ENCODE data around the gene PSD2. TPM values are rescaled to one million over a fixed set of nuclear protein-coding genes. Genes with fewer than 3 reads are reported as not detected.

The PSD2 gene
- total and polyA plus RNA-seq, 10 of the 15 experiments (the other 5 are each of a cell fraction or from before 2014, with no cell fraction given): 0.02 to 0.14 (median 0.03) TPM; not detected in 5

DNA sequence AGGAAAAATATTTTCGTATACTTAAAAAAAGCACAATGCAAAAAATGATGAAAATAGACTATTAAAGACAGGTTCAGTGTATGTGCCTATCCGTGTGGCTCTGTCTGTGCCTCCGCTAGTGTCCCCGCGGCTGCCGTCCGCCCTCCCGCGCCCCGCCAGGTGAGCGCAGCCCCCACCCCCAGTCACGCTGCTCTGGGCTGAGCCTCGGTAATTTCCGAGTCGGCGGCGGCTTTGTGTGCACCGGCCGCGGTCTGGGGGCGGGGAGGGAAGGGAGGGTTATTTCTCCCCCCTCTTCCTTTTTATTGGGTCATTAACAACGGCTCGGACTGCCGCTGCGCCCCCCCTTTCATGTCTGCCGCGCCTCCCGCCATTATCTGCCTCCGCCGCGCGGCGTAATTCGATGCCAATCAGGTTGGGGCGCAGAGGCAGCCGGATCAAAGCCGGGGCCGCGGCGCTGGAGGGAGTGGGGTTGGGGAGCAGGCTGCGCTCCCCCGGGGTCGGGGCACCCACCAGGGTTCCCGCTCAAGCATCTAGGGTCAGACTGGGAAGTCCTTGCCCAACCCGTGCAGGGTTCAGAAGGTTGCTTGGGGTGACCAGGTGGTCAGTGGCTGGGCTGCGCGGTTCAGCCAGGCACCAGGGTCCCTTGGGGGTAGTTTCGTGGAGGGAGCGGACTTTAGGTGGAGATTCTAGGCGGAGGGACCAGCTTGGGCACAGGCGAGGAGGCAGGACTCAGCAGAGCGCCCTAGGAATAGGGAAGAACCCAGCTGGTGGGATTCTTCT is 39.5 kb upstream of the PSD2 start:
- peaks cover 4 to 13% of the 10 kb centered on the region in 2 experiments; a peak in 3 of 4 replicates for H3K27me3 ChIP-seq (replicated peaks in 1 of 2; ENCODE audit: control insufficient read depth in 2 of 2, insufficient read depth in 2 of 2, low read length in 1 of 2)
- ATAC-seq (peak; percentile 80), FAIRE-seq (no peak), DNase-seq (ENCODE audit: low read depth, low spot score) (no peak)
- ChIA-PET CTCF (interaction anchor here (1.2 to 5.2 kb wide), 6 partner anchors 10 to 122 kb away, joined by 3 to 41 read pairs (median 10); no protein-coding TSS in a partner anchor), RAD21 (ENCODE audit: unreplicated experiment) (interaction anchor here (0.9 to 1.4 kb wide), 4 partner anchors 9 to 123 kb away, joined by 3 to 5 read pairs (median 3); no protein-coding TSS in a partner anchor), POLR2A (interaction anchor here (0.6 to 2.1 kb wide), 6 partner anchors 8 to 122 kb away, joined by 3 to 7 read pairs (median 4); no protein-coding TSS in a partner anchor), SMC1A (ENCODE audit: uncharacterized antibody, unreplicated experiment) (interaction anchor here (0.8 to 3.1 kb wide), 7 partner anchors 7 to 120 kb away, joined by 3 to 12 read pairs (median 3); no protein-coding TSS in a partner anchor)
- in situ Hi-C loops (cut with MboI): no loop called here
- H3K9ac ChIP-seq (ENCODE audit: control insufficient read depth, insufficient read depth, low read length): no peak overlapping the region
- intact Hi-C loops (cut with micrococcal nuclease; ENCODE audit: unreplicated experiment): no loop called here
- H3K36me3 ChIP-seq (ENCODE audit: control insufficient read depth in 2 of 2, insufficient read depth in 2 of 2, low read length in 1 of 2): no peaks in the 10 kb centered on the region
- H3K4me3 ChIP-seq: peak overlapping the region; percentile 49; the same call in 1 of the 2 replicates
- no peaks in the 10 kb centered on the region for H4K20me1 ChIP-seq (ENCODE audit: control insufficient read depth, insufficient read depth)
- no peaks in the 10 kb centered on the region for H3K9me3 ChIP-seq (replicated peaks; ENCODE audit: control insufficient read depth, insufficient read depth, low read length)
- H3K27ac ChIP-seq (ENCODE audit: control insufficient read depth, insufficient read depth): no peak overlapping the region
- WGBS (ENCODE audit: insufficient coverage, insufficient replicate concordance, low lambda C conversion rate, missing lambda C conversion rate): 13% methylated on average over 41 of the region's 52 CpGs
- no peak overlapping the region for H2AFZ ChIP-seq (ENCODE audit: control insufficient read depth, low read depth, low read length)
- H3K4me1 ChIP-seq (ENCODE audit: control insufficient read depth, insufficient read depth, low read length): no peaks in the 10 kb centered on the region; the same call in 1 of the 2 replicates
- H3K79me2 ChIP-seq (ENCODE audit: control insufficient read depth, insufficient read depth, low read length): no peaks in the 10 kb centered on the region
- no TSS peak for BruUV-seq (replicated peaks)
- H3K4me2 ChIP-seq (ENCODE audit: control insufficient read depth, insufficient read depth): peak overlapping the region; percentile 11
- TF ChIP-seq, protein P1, sequence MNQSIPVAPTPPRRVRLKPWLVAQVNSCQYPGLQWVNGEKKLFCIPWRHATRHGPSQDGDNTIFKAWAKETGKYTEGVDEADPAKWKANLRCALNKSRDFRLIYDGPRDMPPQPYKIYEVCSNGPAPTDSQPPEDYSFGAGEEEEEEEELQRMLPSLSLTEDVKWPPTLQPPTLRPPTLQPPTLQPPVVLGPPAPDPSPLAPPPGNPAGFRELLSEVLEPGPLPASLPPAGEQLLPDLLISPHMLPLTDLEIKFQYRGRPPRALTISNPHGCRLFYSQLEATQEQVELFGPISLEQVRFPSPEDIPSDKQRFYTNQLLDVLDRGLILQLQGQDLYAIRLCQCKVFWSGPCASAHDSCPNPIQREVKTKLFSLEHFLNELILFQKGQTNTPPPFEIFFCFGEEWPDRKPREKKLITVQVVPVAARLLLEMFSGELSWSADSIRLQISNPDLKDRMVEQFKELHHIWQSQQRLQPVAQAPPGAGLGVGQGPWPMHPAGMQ (IDR thresholded peaks at IDR 0.05; ENCODE audit: borderline replicate concordance): no peak
- TF ChIP-seq, protein P2, sequence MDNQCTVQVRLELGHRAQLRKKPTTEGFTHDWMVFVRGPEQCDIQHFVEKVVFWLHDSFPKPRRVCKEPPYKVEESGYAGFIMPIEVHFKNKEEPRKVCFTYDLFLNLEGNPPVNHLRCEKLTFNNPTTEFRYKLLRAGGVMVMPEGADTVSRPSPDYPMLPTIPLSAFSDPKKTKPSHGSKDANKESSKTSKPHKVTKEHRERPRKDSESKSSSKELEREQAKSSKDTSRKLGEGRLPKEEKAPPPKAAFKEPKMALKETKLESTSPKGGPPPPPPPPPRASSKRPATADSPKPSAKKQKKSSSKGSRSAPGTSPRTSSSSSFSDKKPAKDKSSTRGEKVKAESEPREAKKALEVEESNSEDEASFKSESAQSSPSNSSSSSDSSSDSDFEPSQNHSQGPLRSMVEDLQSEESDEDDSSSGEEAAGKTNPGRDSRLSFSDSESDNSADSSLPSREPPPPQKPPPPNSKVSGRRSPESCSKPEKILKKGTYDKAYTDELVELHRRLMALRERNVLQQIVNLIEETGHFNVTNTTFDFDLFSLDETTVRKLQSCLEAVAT (IDR thresholded peaks at IDR 0.05): peak; percentile 33; the same call in 1 of the 2 replicates
- TF ChIP-seq NR2F1 (conservative IDR thresholded peaks at IDR 0.05) (peak; percentile 21; the same call in 1 of the 2 replicates), MEF2B (IDR thresholded peaks at IDR 0.05; ENCODE audit: partially characterized antibody, poor library complexity, severe bottlenecking) (peak; percentile 21), POLR2AphosphoS5 (IDR thresholded peaks at IDR 0.05; ENCODE audit: low read length) (no peak), NFIC (IDR thresholded peaks at IDR 0.05; ENCODE audit: low read depth, low read length) (no peak), SMARCA5 (IDR thresholded peaks at IDR 0.05) (0 out of 2 replicates have a peak, but pooled peaks have one; percentile 26), YY1 (IDR thresholded peaks at IDR 0.05; ENCODE audit: low read depth, low read length) (peak; percentile 67; the same call in 1 of the 2 replicates), EGR1 (IDR thresholded peaks at IDR 0.05; ENCODE audit: borderline replicate concordance in 1 of 2, low read depth in 2 of 2, low read length in 2 of 2) (0 out of 3 replicates have a peak, but pooled peaks of 1 of the 2 experiments have one; percentile 11), EZH2 (IDR thresholded peaks at IDR 0.05; ENCODE audit: borderline replicate concordance, control insufficient read depth, low read depth, low read length) (0 out of 2 replicates have a peak, but pooled peaks have one; percentile 36)
- TF ChIP-seq, protein P3, sequence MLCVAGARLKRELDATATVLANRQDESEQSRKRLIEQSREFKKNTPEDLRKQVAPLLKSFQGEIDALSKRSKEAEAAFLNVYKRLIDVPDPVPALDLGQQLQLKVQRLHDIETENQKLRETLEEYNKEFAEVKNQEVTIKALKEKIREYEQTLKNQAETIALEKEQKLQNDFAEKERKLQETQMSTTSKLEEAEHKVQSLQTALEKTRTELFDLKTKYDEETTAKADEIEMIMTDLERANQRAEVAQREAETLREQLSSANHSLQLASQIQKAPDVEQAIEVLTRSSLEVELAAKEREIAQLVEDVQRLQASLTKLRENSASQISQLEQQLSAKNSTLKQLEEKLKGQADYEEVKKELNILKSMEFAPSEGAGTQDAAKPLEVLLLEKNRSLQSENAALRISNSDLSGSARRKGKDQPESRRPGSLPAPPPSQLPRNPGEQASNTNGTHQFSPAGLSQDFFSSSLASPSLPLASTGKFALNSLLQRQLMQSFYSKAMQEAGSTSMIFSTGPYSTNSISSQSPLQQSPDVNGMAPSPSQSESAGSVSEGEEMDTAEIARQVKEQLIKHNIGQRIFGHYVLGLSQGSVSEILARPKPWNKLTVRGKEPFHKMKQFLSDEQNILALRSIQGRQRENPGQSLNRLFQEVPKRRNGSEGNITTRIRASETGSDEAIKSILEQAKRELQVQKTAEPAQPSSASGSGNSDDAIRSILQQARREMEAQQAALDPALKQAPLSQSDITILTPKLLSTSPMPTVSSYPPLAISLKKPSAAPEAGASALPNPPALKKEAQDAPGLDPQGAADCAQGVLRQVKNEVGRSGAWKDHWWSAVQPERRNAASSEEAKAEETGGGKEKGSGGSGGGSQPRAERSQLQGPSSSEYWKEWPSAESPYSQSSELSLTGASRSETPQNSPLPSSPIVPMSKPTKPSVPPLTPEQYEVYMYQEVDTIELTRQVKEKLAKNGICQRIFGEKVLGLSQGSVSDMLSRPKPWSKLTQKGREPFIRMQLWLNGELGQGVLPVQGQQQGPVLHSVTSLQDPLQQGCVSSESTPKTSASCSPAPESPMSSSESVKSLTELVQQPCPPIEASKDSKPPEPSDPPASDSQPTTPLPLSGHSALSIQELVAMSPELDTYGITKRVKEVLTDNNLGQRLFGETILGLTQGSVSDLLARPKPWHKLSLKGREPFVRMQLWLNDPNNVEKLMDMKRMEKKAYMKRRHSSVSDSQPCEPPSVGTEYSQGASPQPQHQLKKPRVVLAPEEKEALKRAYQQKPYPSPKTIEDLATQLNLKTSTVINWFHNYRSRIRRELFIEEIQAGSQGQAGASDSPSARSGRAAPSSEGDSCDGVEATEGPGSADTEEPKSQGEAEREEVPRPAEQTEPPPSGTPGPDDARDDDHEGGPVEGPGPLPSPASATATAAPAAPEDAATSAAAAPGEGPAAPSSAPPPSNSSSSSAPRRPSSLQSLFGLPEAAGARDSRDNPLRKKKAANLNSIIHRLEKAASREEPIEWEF (IDR thresholded peaks at IDR 0.05; ENCODE audit: insufficient replicate concordance, low read depth, low read length): no peak
- TF ChIP-seq, protein P4, sequence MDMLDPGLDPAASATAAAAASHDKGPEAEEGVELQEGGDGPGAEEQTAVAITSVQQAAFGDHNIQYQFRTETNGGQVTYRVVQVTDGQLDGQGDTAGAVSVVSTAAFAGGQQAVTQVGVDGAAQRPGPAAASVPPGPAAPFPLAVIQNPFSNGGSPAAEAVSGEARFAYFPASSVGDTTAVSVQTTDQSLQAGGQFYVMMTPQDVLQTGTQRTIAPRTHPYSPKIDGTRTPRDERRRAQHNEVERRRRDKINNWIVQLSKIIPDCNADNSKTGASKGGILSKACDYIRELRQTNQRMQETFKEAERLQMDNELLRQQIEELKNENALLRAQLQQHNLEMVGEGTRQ (IDR thresholded peaks at IDR 0.05; ENCODE audit: borderline replicate concordance, low read depth, low read length): no peak

Measured in GM12878 (cell line).